Activated CD4-positive, alpha-beta T cell treated with anti-CD3 and anti-CD28 coated beads for 36 hours (primary cell): ENCODE data around the gene CAMK2B. TPM values are rescaled to one million over a fixed set of nuclear protein-coding genes. Genes with fewer than 3 reads are reported as not detected.

ENCODE experiments used
- ATAC-seq: fragments of 200-7000 bp; cut with Tn5 transposase; one replicate; pipeline ENCODE4 v1.10.0; 2021; ENCODE audit warnings: mild to moderate bottlenecking, moderate library complexity
- CTCF ChIA-PET: fragments of 350-600 bp; sonication (Branson Sonifier 250); formaldehyde crosslinking; loops from one replicate; lab custom pipeline; 2021; ENCODE audit warnings: antibody characterized with exemption; lab: Charles Lee
- POLR2A ChIA-PET: fragments of 350-600 bp; sonication (Branson Sonifier 250); formaldehyde crosslinking; loops from one replicate; lab custom pipeline; 2021; ENCODE audit warnings: antibody characterized with exemption, inconsistent platforms; lab: Charles Lee
- DNase-seq: peaks from one replicate; pipeline ENCODE4 v3.0.0-alpha.2; 2020
- H3K27ac Mint-ChIP-seq: one replicate; pipeline ENCODE4 v1.8.0; 2021; ENCODE audit warnings: mixed read lengths
- H3K27me3 Mint-ChIP-seq: one replicate; pipeline ENCODE4 v1.8.0; 2021; ENCODE audit warnings: mixed read lengths
- H3K36me3 Mint-ChIP-seq: one replicate; pipeline ENCODE4 v1.8.0; 2021; ENCODE audit warnings: low read depth, mixed read lengths
- H3K4me1 Mint-ChIP-seq: one replicate; pipeline ENCODE4 v1.8.0; 2021; ENCODE audit warnings: mixed read lengths
- H3K4me3 Mint-ChIP-seq: one replicate; pipeline ENCODE4 v1.8.0; 2021; ENCODE audit warnings: mild to moderate bottlenecking, moderate library complexity, mixed read lengths
- H3K9me3 Mint-ChIP-seq: one replicate; pipeline ENCODE4 v1.8.0; 2021; ENCODE audit warnings: low read depth, mixed read lengths
- intact Hi-C, 2 experiments: fragments of 100-400 bp; cut with DNase I in 1 of 2; cut with micrococcal nuclease in 1 of 2; formaldehyde crosslinking; loops; one replicate each; pipeline versions ENCODE4 v1.14.2 to v1.15.1; 2022 to 2024; cut with DNase I, micrococcal nuclease
- total RNA-seq, 2 experiments: library from RNA; stranded (reverse); gene quantifications; one replicate each; pipeline ENCODE4 v1.2.3, GENCODE V29; 2021

Gene CAMK2B
- total RNA-seq, result 1 to 10 TPM; 1.1 to 1.8 TPM

DNA sequence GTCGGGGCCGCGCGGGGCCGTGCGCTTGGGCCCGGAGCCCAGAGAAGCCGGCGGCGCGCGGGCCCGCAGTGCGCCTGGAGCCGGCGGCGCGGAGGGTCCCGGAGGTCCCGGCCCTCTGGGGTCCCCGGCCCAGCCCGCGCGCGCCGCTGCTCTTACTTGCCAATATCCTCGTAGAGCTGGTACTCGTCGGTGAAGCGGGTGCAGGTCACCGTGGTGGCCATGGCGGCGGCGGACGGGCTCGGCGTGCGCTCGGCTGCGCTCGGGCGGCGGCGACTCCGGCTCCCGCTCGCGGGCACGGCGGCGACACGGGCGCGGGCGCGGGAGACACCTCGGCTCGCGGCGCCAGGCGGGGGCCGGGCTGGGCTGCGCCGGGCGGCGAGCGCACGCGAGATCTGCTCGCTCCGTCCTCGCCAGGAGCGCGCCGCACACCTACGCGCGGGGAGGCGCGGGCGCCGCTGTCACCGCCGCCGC, at the start of gene CAMK2B:
Gene CAMK2B (minus strand): TSS at position 394 of the 471 bp plus-strand sequence. CDS start 173 bp downstream, at position 221.
- H3K36me3 Mint-ChIP-seq, result no peaks in the 10 kb centered on the region
- intact Hi-C loops, result no loop called here
- POLR2A ChIA-PET, result no interaction called here
- H3K9me3 Mint-ChIP-seq, result no peaks in the 10 kb centered on the region
- peak within 1 kb of the TSS; percentile 69 for H3K4me3 Mint-ChIP-seq
- peak; percentile 50 for DNase-seq
- peaks cover 9% of the 10 kb centered on the region for H3K4me1 Mint-ChIP-seq
- H3K27me3 Mint-ChIP-seq, result peaks cover 30% of the 10 kb centered on the region
- peak; percentile 70 for ATAC-seq
- CTCF ChIA-PET, result no interaction called here
- no peak within 1 kb of the TSS for H3K27ac Mint-ChIP-seq

DNA sequence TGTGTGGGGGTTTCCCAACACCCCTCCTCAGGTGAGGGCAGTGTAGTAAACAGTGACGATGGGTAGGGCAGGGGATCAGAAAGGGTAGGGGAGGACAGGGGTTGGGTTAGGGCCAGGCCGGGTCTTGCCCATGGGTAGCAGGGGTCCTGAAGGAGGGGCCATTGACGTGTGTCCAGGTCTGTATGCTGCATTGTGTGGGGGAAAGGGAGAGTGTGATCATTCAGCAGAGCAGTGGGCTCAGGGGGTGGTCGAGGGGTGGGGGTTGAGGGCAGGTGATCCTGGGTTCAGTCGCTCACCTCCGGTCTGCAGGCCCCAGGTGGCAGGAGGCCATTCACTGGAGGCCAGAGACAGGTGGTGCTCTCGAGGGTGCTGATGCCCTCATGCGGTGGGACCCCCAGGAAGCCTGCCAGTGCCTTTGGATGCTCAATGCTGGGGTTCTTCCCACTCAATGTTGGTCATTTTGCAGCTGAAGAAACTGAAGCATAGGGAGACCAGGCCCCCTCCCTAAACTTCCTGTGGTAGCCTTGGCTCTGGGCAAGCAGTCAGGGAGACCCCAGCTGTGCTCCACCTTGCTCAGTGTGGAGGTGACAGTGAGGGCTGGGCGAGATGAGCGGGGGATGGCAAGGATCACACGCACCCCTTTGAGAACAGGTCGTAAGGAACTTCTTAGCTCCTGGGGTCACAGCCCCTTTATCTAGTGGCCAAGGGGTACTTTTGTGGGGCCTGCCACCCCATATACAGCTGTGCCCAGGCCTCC, 48.8 kb upstream of the CAMK2B start:
- POLR2A ChIA-PET, result no interaction called here
- Mint-ChIP-seq H3K9me3 (no peaks in the 10 kb centered on the region), H3K4me1 (peaks cover 6% of the 10 kb centered on the region), H3K4me3 (no peak overlapping the region), H3K27me3 (peaks cover 5% of the 10 kb centered on the region), H3K36me3 (no peaks in the 10 kb centered on the region), H3K27ac (no peak overlapping the region)
- intact Hi-C loops, result no loop called here
- CTCF ChIA-PET, result interaction anchor here (1.0 to 2.0 kb wide), 2 partner anchors 10 to 160 kb away, joined by 4 to 7 read pairs; no protein-coding TSS in a partner anchor
- ATAC-seq, result no peak
- DNase-seq, result no peak

DNA sequence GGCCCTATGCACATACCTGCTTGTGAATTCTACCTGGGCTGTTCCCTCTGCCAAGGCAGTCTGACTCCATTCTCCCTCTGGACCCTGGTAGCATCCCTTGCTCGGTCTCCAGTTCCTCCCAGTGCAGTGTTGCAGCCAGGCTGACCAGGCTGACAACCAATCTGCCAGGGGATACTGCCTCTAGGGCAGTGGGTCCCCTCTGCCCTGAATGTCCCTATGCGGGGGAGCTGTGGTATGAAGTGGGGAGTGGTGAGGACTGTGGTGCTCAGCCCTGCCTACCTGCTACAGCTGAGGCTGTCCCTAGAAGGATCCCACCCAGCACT, 48.0 kb upstream of the CAMK2B start:
- no peak overlapping the region for H3K4me3 Mint-ChIP-seq
- no peak for DNase-seq
- intact Hi-C loops, result no loop called here
- ChIA-PET CTCF (interaction anchor here (0.6 to 2.0 kb wide), 4 partner anchors 11 to 212 kb away, joined by 3 to 7 read pairs (median 4); no protein-coding TSS in a partner anchor), POLR2A (no interaction called here)
- ATAC-seq, result no peak
- no peak overlapping the region for H3K27ac Mint-ChIP-seq
- peaks cover 5% of the 10 kb centered on the region for H3K9me3 Mint-ChIP-seq
- H3K4me1 Mint-ChIP-seq, result peaks cover 6% of the 10 kb centered on the region
- no peaks in the 10 kb centered on the region for H3K36me3 Mint-ChIP-seq
- peaks cover 7% of the 10 kb centered on the region for H3K27me3 Mint-ChIP-seq

DNA sequence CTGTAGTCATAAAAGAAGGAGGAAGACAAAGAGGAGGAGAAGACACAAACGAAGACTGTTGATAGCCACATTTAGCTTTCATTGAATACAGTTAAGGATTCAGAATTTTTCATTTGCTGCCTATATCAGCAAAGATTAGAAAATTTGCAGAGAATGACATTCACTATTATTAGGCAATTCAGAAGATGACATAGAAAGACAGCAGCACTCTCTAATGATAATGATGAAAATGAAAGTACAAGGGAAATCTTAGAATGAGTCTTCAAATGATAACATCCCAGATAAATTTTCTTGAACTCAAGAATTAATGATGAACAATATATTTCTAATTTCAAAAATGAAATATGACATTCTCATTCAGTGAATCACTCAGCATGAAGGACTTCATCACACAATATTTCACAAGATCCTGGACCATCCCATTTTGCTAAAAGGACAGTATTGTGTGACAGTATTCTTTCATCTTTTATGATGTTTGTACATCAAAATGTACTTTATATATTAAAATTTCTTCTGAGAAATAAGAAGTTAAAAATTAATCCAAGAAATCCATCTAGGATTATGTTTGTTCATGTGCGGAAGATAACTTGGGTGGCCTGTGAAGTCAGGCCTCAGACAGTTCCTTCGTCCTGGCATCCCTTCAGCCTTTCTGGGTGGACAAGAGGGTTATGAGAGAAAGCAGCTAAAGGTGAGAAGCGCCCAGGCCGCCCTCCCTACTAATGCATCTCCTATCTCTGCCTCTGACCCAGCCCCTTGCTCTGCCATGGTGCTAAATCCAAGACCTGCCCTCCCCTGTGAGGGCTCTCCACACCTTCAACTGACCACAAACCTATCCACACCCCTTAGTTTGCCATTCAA, 47.4 kb upstream of the CAMK2B start:
- H3K27ac Mint-ChIP-seq, result no peak overlapping the region
- ChIA-PET CTCF (interaction anchor here (0.6 to 2.0 kb wide), 4 partner anchors 11 to 213 kb away, joined by 3 to 7 read pairs (median 4); no protein-coding TSS in a partner anchor), POLR2A (no interaction called here)
- peaks cover 6% of the 10 kb centered on the region for H3K4me1 Mint-ChIP-seq
- DNase-seq (no peak), ATAC-seq (no peak)
- intact Hi-C loops, result no loop called here
- H3K9me3 Mint-ChIP-seq, result peaks cover 5% of the 10 kb centered on the region
- H3K36me3 Mint-ChIP-seq, result no peaks in the 10 kb centered on the region
- no peak overlapping the region for H3K4me3 Mint-ChIP-seq
- peaks cover 10% of the 10 kb centered on the region for H3K27me3 Mint-ChIP-seq

DNA sequence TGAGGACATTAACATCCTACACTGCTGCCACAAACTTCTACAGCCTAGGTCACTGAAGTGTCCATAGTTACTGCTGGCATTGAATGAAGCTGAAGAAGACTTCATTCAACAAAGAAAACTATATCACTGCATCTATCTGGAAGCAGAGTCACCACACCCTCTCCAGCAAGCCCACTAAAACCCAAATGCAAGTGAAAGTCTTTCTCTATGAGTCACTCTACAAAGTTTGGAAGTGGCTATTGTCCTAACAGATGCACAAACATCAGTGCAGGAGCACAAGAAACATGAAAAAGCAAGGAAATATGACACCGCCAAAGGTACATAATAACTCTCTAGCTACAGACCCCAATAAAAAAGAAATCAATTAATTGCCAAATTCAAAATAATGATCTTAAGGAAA, 43.5 kb upstream of the CAMK2B start:
- CTCF ChIA-PET, result no interaction called here
- peaks cover 17% of the 10 kb centered on the region for H3K27me3 Mint-ChIP-seq
- no peak overlapping the region for H3K4me3 Mint-ChIP-seq

DNA sequence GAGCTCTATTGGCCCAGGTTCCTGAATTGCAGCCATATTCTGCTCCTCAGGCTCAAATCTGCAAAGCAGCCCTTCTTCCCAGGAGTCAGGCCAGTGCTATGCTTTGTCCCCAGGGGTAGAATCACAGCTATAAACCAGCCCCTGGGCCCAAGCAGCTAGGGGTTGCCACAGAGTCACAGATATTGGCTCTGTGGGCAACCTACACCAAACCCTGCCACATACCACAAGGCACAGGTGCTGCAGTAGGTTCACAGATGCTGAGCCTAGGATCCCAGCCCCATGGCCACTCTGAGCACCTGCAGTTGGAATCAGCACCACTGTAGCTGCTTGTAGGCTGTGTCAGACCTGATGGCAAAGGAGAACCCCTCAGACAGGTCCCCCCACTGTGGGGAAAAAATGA, 43.1 kb upstream of the CAMK2B start:
- no peak overlapping the region for H3K4me3 Mint-ChIP-seq

More for the DNA sequence above, 43.5 kb upstream of the CAMK2B start:
- no peaks in the 10 kb centered on the region for H3K36me3 Mint-ChIP-seq
- intact Hi-C loops, result no loop called here
- no peak for DNase-seq
- H3K9me3 Mint-ChIP-seq, result peaks cover 5% of the 10 kb centered on the region
- POLR2A ChIA-PET, result no interaction called here
- peaks cover 6% of the 10 kb centered on the region for H3K4me1 Mint-ChIP-seq
- H3K27ac Mint-ChIP-seq, result no peak overlapping the region
- ATAC-seq, result no peak

DNA sequence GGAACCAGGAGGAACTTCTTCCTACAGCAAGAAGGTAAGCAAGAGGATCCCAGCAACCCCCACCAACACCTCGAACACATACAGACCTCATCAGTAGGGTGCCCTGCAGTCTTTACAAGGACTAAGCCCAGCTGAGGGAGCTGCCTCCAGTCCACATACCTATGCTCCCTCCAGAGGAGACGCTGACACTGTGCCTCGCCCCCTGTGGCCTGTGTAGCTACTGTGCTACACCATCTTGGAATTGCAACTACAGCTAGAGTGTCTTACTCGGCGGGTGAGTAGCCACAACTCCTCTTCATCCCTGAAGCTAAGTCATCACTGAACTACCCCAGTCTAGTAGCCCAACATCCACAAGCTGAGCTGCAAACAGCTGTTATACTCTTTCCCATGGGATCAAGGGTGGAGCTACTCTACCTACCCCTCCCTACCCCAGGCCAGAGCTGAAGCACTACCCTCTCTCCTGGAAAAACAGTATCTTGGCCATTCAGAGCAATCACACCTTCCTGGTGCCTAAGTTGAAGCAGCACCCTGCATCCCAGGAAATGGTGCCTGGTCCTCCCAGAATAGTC, 42.2 kb upstream of the CAMK2B start:
- no peak for DNase-seq
- no peak for ATAC-seq
- CTCF ChIA-PET, result interaction anchor here (0.6 to 1.0 kb wide), 3 partner anchors 9 to 87 kb away, joined by 3 to 4 read pairs (median 3); no protein-coding TSS in a partner anchor
- no peak overlapping the region for H3K27ac Mint-ChIP-seq
- POLR2A ChIA-PET, result no interaction called here
- H3K4me3 Mint-ChIP-seq, result no peak overlapping the region
- H3K4me1 Mint-ChIP-seq, result peaks cover 5% of the 10 kb centered on the region
- intact Hi-C loops, result no loop called here
- H3K36me3 Mint-ChIP-seq, result no peaks in the 10 kb centered on the region
- H3K27me3 Mint-ChIP-seq, result peaks cover 15% of the 10 kb centered on the region
- peaks cover 5% of the 10 kb centered on the region for H3K9me3 Mint-ChIP-seq

More for the DNA sequence above, 43.1 kb upstream of the CAMK2B start:
- intact Hi-C loops, result no loop called here
- Mint-ChIP-seq H3K27me3 (peaks cover 16% of the 10 kb centered on the region), H3K27ac (no peak overlapping the region), H3K4me1 (peaks cover 6% of the 10 kb centered on the region), H3K36me3 (no peaks in the 10 kb centered on the region), H3K9me3 (peaks cover 5% of the 10 kb centered on the region)
- ChIA-PET CTCF (no interaction called here), POLR2A (no interaction called here)
- DNase-seq (no peak), ATAC-seq (no peak)

DNA sequence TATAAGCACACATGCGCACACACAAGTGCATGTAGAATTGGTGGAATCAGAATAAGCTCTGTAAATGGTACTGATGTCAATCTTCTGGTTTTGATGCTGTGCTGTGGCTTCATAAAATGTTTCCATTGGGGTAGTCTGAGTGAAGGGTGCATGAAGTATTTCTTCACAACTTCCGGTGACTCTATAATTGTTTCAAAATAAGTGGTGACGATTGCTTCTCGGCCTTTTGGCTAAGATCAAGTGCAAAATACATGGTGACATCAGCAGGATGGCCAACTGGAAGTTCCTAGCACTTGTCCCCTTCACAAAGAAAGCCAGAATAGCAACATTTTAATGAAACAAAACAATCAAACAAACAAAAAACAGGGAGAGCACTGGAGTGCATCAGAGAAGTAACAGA, 41.6 kb upstream of the CAMK2B start:
- Mint-ChIP-seq H3K4me1 (peaks cover 3% of the 10 kb centered on the region), H3K27me3 (peaks cover 20% of the 10 kb centered on the region), H3K27ac (no peak overlapping the region), H3K4me3 (no peak overlapping the region), H3K36me3 (no peaks in the 10 kb centered on the region), H3K9me3 (peaks cover 5% of the 10 kb centered on the region)
- intact Hi-C loops, result no loop called here
- DNase-seq, result no peak
- ChIA-PET CTCF (interaction anchor here (1.0 kb wide), 1 partner anchor 18 kb away, joined by 3 read pairs; no protein-coding TSS in a partner anchor), POLR2A (no interaction called here)
- no peak for ATAC-seq

DNA sequence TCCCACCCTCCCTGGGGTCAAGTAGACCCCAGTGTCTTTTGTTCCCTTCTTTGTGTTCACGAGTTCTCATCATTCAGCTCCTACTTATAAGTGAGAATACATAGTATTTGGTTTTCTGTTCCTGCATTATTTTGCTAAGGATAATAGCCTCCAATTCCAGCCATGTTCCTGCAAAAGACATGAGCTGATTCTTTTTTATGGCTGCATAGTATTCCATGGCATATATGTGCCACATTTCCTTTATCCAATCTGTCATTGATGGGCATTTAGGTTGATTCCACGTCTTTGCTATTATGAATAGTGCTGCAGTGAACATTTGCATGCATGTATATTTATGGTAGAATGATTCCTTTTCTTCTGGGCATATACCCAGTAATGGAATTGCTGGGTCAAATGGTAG, 28.3 kb upstream of the CAMK2B start:
- Mint-ChIP-seq H3K9me3 (peaks cover 18% of the 10 kb centered on the region), H3K36me3 (no peaks in the 10 kb centered on the region), H3K27ac (no peak overlapping the region), H3K4me3 (no peak overlapping the region), H3K27me3 (peaks cover 31% of the 10 kb centered on the region), H3K4me1 (no peaks in the 10 kb centered on the region)
- POLR2A ChIA-PET, result no interaction called here
- CTCF ChIA-PET, result no interaction called here
- no peak for ATAC-seq
- DNase-seq, result no peak
- intact Hi-C loops, result no loop called here

DNA sequence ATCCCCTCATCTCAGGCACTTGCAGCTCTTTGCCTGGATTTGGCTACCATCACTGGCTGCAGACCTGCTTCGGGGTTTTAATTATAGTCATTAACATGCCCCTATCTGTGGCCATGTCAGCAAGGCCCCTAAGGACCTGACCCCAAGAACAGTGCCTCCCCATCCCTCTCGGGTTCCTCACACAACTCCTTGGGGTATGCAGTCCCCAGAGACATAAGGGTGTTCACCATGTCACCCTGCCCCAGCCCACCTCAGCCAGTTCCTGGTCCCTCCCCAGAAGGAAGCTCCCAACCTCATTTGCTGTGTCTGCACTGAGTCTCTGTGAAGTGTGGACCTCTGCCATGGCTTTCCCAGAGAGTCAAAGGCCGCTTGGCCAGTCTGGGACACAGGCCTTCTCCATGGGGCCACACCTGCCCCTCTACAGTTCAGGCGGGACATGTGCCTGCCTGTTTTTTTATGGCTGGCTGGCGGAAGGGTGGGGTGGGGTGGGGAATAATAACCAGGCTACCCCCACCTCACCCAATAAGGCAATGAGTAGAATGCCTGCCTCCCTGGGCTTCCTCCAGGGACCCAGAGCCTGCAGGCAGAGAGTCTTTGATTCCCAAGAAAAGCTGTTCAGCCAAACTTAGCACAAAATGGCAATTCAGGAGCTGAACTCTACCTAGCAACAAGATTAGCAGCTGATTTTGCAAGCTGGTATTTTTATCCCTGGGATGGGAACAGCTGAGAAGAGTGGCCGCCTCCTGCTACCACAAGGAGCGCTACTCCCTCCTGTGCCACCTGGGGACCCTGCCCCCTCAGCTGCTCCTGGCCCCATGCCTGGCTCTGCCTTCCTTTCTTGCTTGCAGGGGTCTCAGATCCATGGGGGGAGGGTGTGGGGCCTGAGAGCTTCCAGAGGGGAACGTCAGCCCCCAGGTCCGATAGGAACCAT, 23.7 kb upstream of the CAMK2B start:
- Mint-ChIP-seq H3K9me3 (peaks cover 9% of the 10 kb centered on the region), H3K27ac (no peak overlapping the region), H3K4me1 (no peaks in the 10 kb centered on the region), H3K27me3 (peaks cover 12% of the 10 kb centered on the region), H3K4me3 (no peak overlapping the region), H3K36me3 (no peaks in the 10 kb centered on the region)
- ATAC-seq (no peak), DNase-seq (no peak)
- intact Hi-C loops, result loop anchor here (1.0 to 5.0 kb wide), 2 partner anchors 128 to 218 kb away; no protein-coding TSS in a partner anchor
- ChIA-PET CTCF (interaction anchor here (0.7 to 1.5 kb wide), 5 partner anchors 18 to 216 kb away, joined by 3 to 4 read pairs (median 3); no protein-coding TSS in a partner anchor), POLR2A (no interaction called here)
